Astrocyte of the cerebellum (primary cell): ENCODE measurements around the gene WASF2.
A peak's percentile ranks its signal among the peaks of the same experiment; 100 is the strongest.

Experiments
- DNase-seq: peaks from one replicate; pipeline ENCODE4 v3.0.0-alpha.2; 2011; ENCODE audit warnings: low read depth
- H3K4me3 ChIP-seq: 2 replicates; pipeline ENCODE4 v1.5.1; 2011; ENCODE audit warnings: mild to moderate bottlenecking, low read depth, low read length, moderate library complexity
- CTCF ChIP-seq: IDR thresholded peaks from 2 replicates; pipeline ENCODE4 v1.5.1; 2012; ENCODE audit warnings: low read length, low read depth, moderate library complexity, mild to moderate bottlenecking; ENCODE audit errors: missing control alignments
- in situ Hi-C: cut with HindIII; loops from 2 replicates; pipeline ENCODE4 v1.10.0; 2017; ENCODE audit warnings: low sequenced_read_pairs

The WASF2 gene

DNA sequence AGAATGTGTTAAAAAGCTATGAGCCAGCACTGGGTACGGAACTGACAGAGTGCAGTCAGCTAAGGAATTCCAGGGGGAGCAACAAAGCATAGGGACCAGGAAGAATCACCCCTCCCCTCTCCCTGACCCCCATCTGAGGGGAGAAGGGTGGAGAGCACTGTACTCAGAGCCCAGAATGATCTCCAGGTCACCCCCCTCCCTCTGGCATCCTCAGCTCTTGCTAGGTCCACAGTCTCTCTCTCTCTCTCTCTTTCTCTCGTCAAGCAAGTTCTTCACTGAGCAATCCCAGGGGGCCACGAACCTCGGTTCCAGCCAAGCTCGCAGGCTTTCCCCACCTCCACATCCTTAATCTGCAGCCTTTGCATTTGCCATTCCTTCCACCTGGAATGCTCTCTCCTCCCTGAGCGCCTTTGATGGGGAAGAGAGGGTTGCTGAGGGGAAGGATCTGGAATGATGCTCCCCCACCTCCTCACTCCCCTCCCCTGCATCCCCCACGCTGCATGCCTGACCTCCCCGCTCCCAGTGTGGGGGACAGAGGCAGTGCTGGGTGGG lies 6.7 kb upstream of the WASF2 start:
- no peak for DNase-seq
- in situ Hi-C loops, result no loop called here
- peak; percentile 55 for TF ChIP-seq CTCF

GRCh38 chr1:27492796-27493195 lies 2.8 kb upstream of the WASF2 start:
- no peak overlapping the region for H3K4me3 ChIP-seq
- no peak for TF ChIP-seq CTCF
- no peak for DNase-seq
- in situ Hi-C loops, result no loop called here

More for the DNA sequence above, 6.7 kb upstream of the WASF2 start:
- no peak overlapping the region for H3K4me3 ChIP-seq

GRCh38 chr1:27491748-27492700 lies 2.1 kb upstream of the WASF2 start:
- in situ Hi-C loops, result no loop called here
- TF ChIP-seq CTCF, result no peak
- DNase-seq, result no peak
- H3K4me3 ChIP-seq, result no peak overlapping the region

GRCh38 chr1:27489501-27489972 lies 430 bp downstream of the WASF2 start:
- in situ Hi-C loops, result no loop called here
- DNase-seq, result no peak
- no peak for TF ChIP-seq CTCF
- H3K4me3 ChIP-seq, result peak overlapping the region; percentile 96

DNA sequence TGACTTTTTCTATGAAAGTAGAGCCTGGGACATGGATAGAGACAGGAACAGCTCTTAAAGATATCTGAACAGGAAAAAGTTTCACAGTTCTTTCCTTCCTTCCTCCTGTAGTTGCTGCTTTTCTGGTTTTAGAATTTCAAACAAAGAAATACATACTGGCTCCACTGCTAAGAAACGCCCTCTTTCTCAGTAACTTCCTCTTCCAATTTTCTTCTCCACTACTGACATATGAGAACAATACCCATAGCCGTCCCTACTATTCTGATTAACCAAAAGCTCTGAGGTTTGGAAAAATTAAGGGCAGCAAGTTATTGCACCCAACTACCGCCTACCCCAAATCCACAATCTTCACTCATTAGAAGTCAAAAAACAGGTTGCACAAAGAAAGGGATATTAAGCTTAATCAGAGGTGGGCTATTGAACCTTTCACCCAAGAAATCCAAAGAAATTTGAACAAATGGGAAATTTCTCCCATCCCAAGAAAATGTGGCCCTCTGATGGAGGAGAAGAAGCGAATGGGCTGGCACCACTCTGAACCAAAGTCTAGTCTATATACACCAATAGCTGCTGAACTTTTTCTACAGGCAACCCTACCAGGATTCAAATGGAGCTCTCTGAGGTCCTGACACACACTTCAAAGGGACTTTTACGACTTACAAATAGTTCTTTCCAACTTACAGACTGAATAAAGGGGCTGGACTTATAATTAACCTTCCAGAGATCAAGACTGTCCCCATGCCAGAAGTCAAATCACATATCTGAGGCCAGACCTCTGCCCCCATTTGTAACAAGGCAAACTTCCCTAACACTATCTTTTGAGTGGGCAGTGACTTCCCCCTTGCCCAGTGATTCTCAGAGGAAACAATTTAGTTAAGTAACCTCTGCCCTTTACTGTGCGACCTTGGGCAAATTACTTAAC lies 1.7 kb downstream of the WASF2 start:
- no peak for TF ChIP-seq CTCF
- in situ Hi-C loops, result no loop called here
- H3K4me3 ChIP-seq, result peak overlapping the region; percentile 96
- no peak for DNase-seq

GRCh38 chr1:27485363-27485762 lies 4.6 kb downstream of the WASF2 start:
- in situ Hi-C loops, result no loop called here
- no peak for TF ChIP-seq CTCF
- H3K4me3 ChIP-seq, result no peak overlapping the region
- no peak for DNase-seq
